ENCODE results near the gene SAMD14.

DNA sequence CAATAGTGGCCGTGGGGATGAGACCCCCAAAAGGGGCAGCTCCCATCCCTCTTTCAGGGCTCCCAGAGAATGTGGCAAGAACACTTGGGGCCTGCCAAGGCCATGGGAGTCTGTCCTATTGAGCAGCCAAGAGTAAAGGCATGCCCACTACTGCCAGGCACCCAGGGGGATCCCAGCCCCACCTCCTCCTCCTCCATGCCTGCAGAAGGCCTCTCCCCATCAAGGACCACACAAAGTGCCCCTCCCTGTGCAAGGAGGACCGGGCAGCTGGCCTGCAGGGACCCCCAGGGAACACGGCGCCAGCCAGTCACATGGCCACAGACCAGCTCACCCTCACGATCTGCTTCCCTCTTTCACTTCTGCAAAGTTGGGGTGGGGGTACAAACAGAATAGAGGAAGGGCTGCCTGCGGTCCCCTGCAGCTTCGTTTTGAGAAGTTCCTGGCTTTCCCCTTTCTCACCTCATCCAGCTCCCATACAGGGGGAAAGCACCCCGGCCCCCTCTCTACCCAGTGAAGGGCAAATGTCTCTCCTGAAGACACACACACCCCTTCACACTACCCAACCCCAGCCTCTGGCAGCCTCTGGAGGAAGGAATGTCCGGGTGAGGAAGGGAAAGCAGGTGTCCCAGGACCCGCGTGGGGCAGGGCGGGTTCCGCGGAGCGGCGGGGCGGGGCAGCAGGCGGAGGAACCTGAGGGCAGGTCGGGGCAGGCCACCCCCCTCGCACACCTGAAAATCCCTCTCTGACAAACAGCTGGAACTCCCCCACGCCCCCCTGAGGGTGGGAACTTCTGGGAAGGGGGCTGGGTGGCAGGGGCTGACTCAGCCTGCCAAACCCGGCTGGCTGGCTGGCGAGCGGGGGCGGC, 18.5 kb upstream of the SAMD14 start:
- TF ChIP-seq, protein P1, sequence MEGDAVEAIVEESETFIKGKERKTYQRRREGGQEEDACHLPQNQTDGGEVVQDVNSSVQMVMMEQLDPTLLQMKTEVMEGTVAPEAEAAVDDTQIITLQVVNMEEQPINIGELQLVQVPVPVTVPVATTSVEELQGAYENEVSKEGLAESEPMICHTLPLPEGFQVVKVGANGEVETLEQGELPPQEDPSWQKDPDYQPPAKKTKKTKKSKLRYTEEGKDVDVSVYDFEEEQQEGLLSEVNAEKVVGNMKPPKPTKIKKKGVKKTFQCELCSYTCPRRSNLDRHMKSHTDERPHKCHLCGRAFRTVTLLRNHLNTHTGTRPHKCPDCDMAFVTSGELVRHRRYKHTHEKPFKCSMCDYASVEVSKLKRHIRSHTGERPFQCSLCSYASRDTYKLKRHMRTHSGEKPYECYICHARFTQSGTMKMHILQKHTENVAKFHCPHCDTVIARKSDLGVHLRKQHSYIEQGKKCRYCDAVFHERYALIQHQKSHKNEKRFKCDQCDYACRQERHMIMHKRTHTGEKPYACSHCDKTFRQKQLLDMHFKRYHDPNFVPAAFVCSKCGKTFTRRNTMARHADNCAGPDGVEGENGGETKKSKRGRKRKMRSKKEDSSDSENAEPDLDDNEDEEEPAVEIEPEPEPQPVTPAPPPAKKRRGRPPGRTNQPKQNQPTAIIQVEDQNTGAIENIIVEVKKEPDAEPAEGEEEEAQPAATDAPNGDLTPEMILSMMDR (conservative IDR thresholded peaks at IDR 0.05; ENCODE audit: low read length), result no peak
- no peak for TF ChIP-seq EZH2phosphoT487 (IDR thresholded peaks at IDR 0.05; ENCODE audit: borderline replicate concordance, low read depth, low read length)

Data from OCI-LY7 (cell line).